ENCODE measurements around the gene STK32C.
A peak's percentile ranks its signal among the peaks of the same experiment; 100 is the strongest.

The STK32C gene

GRCh38 chr10:132232023-132232951 lies 75.5 kb downstream of the STK32C start:
- H3K79me1 ChIP-seq (ENCODE audit: low read length), result no peaks in the 10 kb centered on the region
- no peak overlapping the region for H3K14ac ChIP-seq (ENCODE audit: low read length)
- H4K91ac ChIP-seq (ENCODE audit: low read depth, low read length), result no peak overlapping the region
- WGBS (ENCODE audit: extremely low coverage, insufficient coverage, insufficient read length), result no CpG with 5 or more reads among the region's 35 CpGs
- no peak overlapping the region for H4K12ac ChIP-seq (ENCODE audit: low read depth, low read length)
- no peak overlapping the region for H3K4me2 ChIP-seq (ENCODE audit: low read length)
- H3K27ac ChIP-seq (ENCODE audit: low read depth, low read length), result no peak overlapping the region
- no peak overlapping the region for H3K18ac ChIP-seq (ENCODE audit: low read length)
- DNase-seq, result peak in 1 of 2 donors; percentile 36
- H3K4me3 ChIP-seq (ENCODE audit: low read depth, low read length), result no peak overlapping the region
- no peaks in the 10 kb centered on the region for H3K27me3 ChIP-seq (ENCODE audit: insufficient read depth, low read length)
- H3K23ac ChIP-seq (ENCODE audit: low read length), result no peak overlapping the region
- no peak overlapping the region for H2AK5ac ChIP-seq (ENCODE audit: low read length)
- H2BK12ac ChIP-seq (ENCODE audit: low read length), result no peak overlapping the region
- no peak overlapping the region for H3K9ac ChIP-seq (ENCODE audit: low read length)
- H3K4me1 ChIP-seq (ENCODE audit: control insufficient read depth in 1 of 2, insufficient read depth in 2 of 2, low read length in 2 of 2), result no peaks in the 10 kb centered on the region
- H3K79me2 ChIP-seq (ENCODE audit: control insufficient read depth, insufficient read depth, low read length, poor library complexity), result no peaks in the 10 kb centered on the region
- H2BK120ac ChIP-seq (ENCODE audit: insufficient read depth, low read length, poor library complexity), result no peak overlapping the region
- H2AFZ ChIP-seq (ENCODE audit: insufficient read depth, low read length, poor library complexity), result no peak overlapping the region
- H4K8ac ChIP-seq (ENCODE audit: low read depth, low read length), result no peak overlapping the region
- H3K36me3 ChIP-seq (ENCODE audit: control insufficient read depth in 1 of 2, insufficient read depth in 2 of 2, low read length in 2 of 2), result no peaks in the 10 kb centered on the region
- peaks cover 3% of the 10 kb centered on the region for H3K9me3 ChIP-seq (ENCODE audit: insufficient read depth, low read depth, low read length)
- H2BK5ac ChIP-seq (ENCODE audit: low read depth, low read length, poor library complexity), result no peak overlapping the region
- H3K4ac ChIP-seq (ENCODE audit: low read depth, low read length), result no peak overlapping the region

GRCh38 chr10:132231656-132232022 lies 76.1 kb downstream of the STK32C start:
- peaks cover 3% of the 10 kb centered on the region for H3K9me3 ChIP-seq (ENCODE audit: insufficient read depth, low read depth, low read length)
- H2BK5ac ChIP-seq (ENCODE audit: low read depth, low read length, poor library complexity), result no peak overlapping the region
- no peaks in the 10 kb centered on the region for H3K79me1 ChIP-seq (ENCODE audit: low read length)
- no peaks in the 10 kb centered on the region for H3K27me3 ChIP-seq (ENCODE audit: insufficient read depth, low read length)
- H4K12ac ChIP-seq (ENCODE audit: low read depth, low read length), result no peak overlapping the region
- H3K9ac ChIP-seq (ENCODE audit: low read length), result no peak overlapping the region
- H3K79me2 ChIP-seq (ENCODE audit: control insufficient read depth, insufficient read depth, low read length, poor library complexity), result no peaks in the 10 kb centered on the region
- no peak overlapping the region for H3K23ac ChIP-seq (ENCODE audit: low read length)
- H3K4me3 ChIP-seq (ENCODE audit: low read depth, low read length), result no peak overlapping the region
- no peak for DNase-seq
- no peaks in the 10 kb centered on the region for H3K4me1 ChIP-seq (ENCODE audit: control insufficient read depth in 1 of 2, insufficient read depth in 2 of 2, low read length in 2 of 2)
- H2BK120ac ChIP-seq (ENCODE audit: insufficient read depth, low read length, poor library complexity), result no peak overlapping the region
- H3K14ac ChIP-seq (ENCODE audit: low read length), result no peak overlapping the region
- no CpG with 5 or more reads among the region's 13 CpGs for WGBS (ENCODE audit: extremely low coverage, insufficient coverage, insufficient read length)
- H4K91ac ChIP-seq (ENCODE audit: low read depth, low read length), result no peak overlapping the region
- no peak overlapping the region for H3K18ac ChIP-seq (ENCODE audit: low read length)
- no peak overlapping the region for H2AFZ ChIP-seq (ENCODE audit: insufficient read depth, low read length, poor library complexity)
- H3K4ac ChIP-seq (ENCODE audit: low read depth, low read length), result no peak overlapping the region
- no peak overlapping the region for H4K8ac ChIP-seq (ENCODE audit: low read depth, low read length)
- H2BK12ac ChIP-seq (ENCODE audit: low read length), result no peak overlapping the region
- H2AK5ac ChIP-seq (ENCODE audit: low read length), result no peak overlapping the region
- H3K27ac ChIP-seq (ENCODE audit: low read depth, low read length), result no peak overlapping the region
- no peak overlapping the region for H3K4me2 ChIP-seq (ENCODE audit: low read length)
- no peaks in the 10 kb centered on the region for H3K36me3 ChIP-seq (ENCODE audit: control insufficient read depth in 1 of 2, insufficient read depth in 2 of 2, low read length in 2 of 2)

GRCh38 chr10:132230557-132231210 lies 77.1 kb downstream of the STK32C start:
- H4K91ac ChIP-seq (ENCODE audit: low read depth, low read length), result no peak overlapping the region
- no peaks in the 10 kb centered on the region for H3K79me1 ChIP-seq (ENCODE audit: low read length)
- H3K14ac ChIP-seq (ENCODE audit: low read length), result no peak overlapping the region
- no peak overlapping the region for H2BK5ac ChIP-seq (ENCODE audit: low read depth, low read length, poor library complexity)
- H4K12ac ChIP-seq (ENCODE audit: low read depth, low read length), result no peak overlapping the region
- H3K36me3 ChIP-seq (ENCODE audit: control insufficient read depth in 1 of 2, insufficient read depth in 2 of 2, low read length in 2 of 2), result no peaks in the 10 kb centered on the region
- no CpG with 5 or more reads among the region's 21 CpGs for WGBS (ENCODE audit: extremely low coverage, insufficient coverage, insufficient read length)
- no peak overlapping the region for H2AFZ ChIP-seq (ENCODE audit: insufficient read depth, low read length, poor library complexity)
- no peak overlapping the region for H3K23ac ChIP-seq (ENCODE audit: low read length)
- no peak overlapping the region for H2BK12ac ChIP-seq (ENCODE audit: low read length)
- DNase-seq, result no peak
- H3K18ac ChIP-seq (ENCODE audit: low read length), result no peak overlapping the region
- H3K4me1 ChIP-seq (ENCODE audit: control insufficient read depth in 1 of 2, insufficient read depth in 2 of 2, low read length in 2 of 2), result no peaks in the 10 kb centered on the region
- H3K4me2 ChIP-seq (ENCODE audit: low read length), result no peak overlapping the region
- H3K9ac ChIP-seq (ENCODE audit: low read length), result no peak overlapping the region
- H3K9me3 ChIP-seq (ENCODE audit: insufficient read depth, low read depth, low read length), result peaks cover 3% of the 10 kb centered on the region
- no peak overlapping the region for H3K4ac ChIP-seq (ENCODE audit: low read depth, low read length)
- H2BK120ac ChIP-seq (ENCODE audit: insufficient read depth, low read length, poor library complexity), result no peak overlapping the region
- no peak overlapping the region for H3K27ac ChIP-seq (ENCODE audit: low read depth, low read length)
- H3K27me3 ChIP-seq (ENCODE audit: insufficient read depth, low read length), result no peaks in the 10 kb centered on the region
- H3K79me2 ChIP-seq (ENCODE audit: control insufficient read depth, insufficient read depth, low read length, poor library complexity), result no peaks in the 10 kb centered on the region
- H3K4me3 ChIP-seq (ENCODE audit: low read depth, low read length), result no peak overlapping the region
- no peak overlapping the region for H2AK5ac ChIP-seq (ENCODE audit: low read length)
- no peak overlapping the region for H4K8ac ChIP-seq (ENCODE audit: low read depth, low read length)

GRCh38 chr10:132229834-132230556 lies 77.8 kb downstream of the STK32C start:
- Histone ChIP-seq H3K4me2 (ENCODE audit: low read length) (no peak overlapping the region), H3K79me2 (ENCODE audit: control insufficient read depth, insufficient read depth, low read length, poor library complexity) (no peaks in the 10 kb centered on the region), H3K79me1 (ENCODE audit: low read length) (no peaks in the 10 kb centered on the region), H3K36me3 (ENCODE audit: control insufficient read depth in 1 of 2, insufficient read depth in 2 of 2, low read length in 2 of 2) (no peaks in the 10 kb centered on the region), H3K23ac (ENCODE audit: low read length) (no peak overlapping the region), H3K14ac (ENCODE audit: low read length) (no peak overlapping the region), H3K18ac (ENCODE audit: low read length) (no peak overlapping the region), H3K9me3 (ENCODE audit: insufficient read depth, low read depth, low read length) (peaks cover 3% of the 10 kb centered on the region), H3K9ac (ENCODE audit: low read length) (no peak overlapping the region), H2AFZ (ENCODE audit: insufficient read depth, low read length, poor library complexity) (no peak overlapping the region), H2BK12ac (ENCODE audit: low read length) (no peak overlapping the region), H4K8ac (ENCODE audit: low read depth, low read length) (no peak overlapping the region), H2AK5ac (ENCODE audit: low read length) (no peak overlapping the region), H2BK5ac (ENCODE audit: low read depth, low read length, poor library complexity) (no peak overlapping the region), H4K12ac (ENCODE audit: low read depth, low read length) (no peak overlapping the region), H2BK120ac (ENCODE audit: insufficient read depth, low read length, poor library complexity) (no peak overlapping the region), H3K4ac (ENCODE audit: low read depth, low read length) (no peak overlapping the region), H3K4me1 (ENCODE audit: control insufficient read depth in 1 of 2, insufficient read depth in 2 of 2, low read length in 2 of 2) (no peaks in the 10 kb centered on the region), H3K4me3 (ENCODE audit: low read depth, low read length) (no peak overlapping the region), H3K27me3 (ENCODE audit: insufficient read depth, low read length) (no peaks in the 10 kb centered on the region), H3K27ac (ENCODE audit: low read depth, low read length) (no peak overlapping the region), H4K91ac (ENCODE audit: low read depth, low read length) (no peak overlapping the region)
- DNase-seq, result peak; percentile 19 to 29
- WGBS (ENCODE audit: extremely low coverage, insufficient coverage, insufficient read length), result no CpG with 5 or more reads among the region's 36 CpGs

Measured in trophoblast cell (in vitro differentiated cells and primary cell).